HL-60 (cell line): ENCODE results near the gene MATK.
A peak's percentile ranks its signal among the peaks of the same experiment; 100 is the strongest.

Source experiments
- DNase-seq, 2 experiments: peaks; one replicate each; pipeline ENCODE4 v3.0.0-alpha.2; 2010 to 2020; ENCODE audit warnings: low read depth in 1 of 2, low spot score in 1 of 2
- H3K27ac ChIP-seq: fragments of 250-450 bp; sonication (Bioruptor Pico); replicated peaks from 2 replicates; pipeline ENCODE4 v1.5.1; 2020; ENCODE audit warnings: mild to moderate bottlenecking, moderate library complexity
- H3K27me3 ChIP-seq: fragments of 250-450 bp; sonication (Bioruptor Pico); 2 replicates; pipeline ENCODE4 v1.5.1; 2021; ENCODE audit warnings: mild to moderate bottlenecking, moderate library complexity; ENCODE audit not compliant: insufficient read depth, poor library complexity, severe bottlenecking
- H3K4me3 ChIP-seq: replicated peaks from 2 replicates; pipeline ENCODE4 v1.5.1; 2011; ENCODE audit warnings: mild to moderate bottlenecking, control low read depth, low read length; ENCODE audit not compliant: insufficient read depth
- GABPA ChIP-seq: IDR thresholded peaks from 2 replicates; pipeline ENCODE4 v1.6.1; 2012; ENCODE audit warnings: low read depth
- POLR2AphosphoS5 ChIP-seq: IDR thresholded peaks from 2 replicates; pipeline ENCODE4 v1.6.1; 2012; ENCODE audit warnings: low read depth
- SPI1 ChIP-seq: IDR thresholded peaks from 2 replicates; pipeline ENCODE4 v1.6.1; 2012; ENCODE audit warnings: low read depth, mild to moderate bottlenecking, borderline replicate concordance
- TF ChIP-seq, protein P1 (sequence below): IDR thresholded peaks from one replicate; pipeline ENCODE4 v1.5.1; 2011; ENCODE audit warnings: low read length, control low read depth, inconsistent platforms; ENCODE audit not compliant: insufficient read depth
- TF ChIP-seq, protein P2 (sequence below): IDR thresholded peaks from 2 replicates; pipeline ENCODE4 v1.6.1; 2012; ENCODE audit warnings: low read depth; ENCODE audit not compliant: insufficient replicate concordance

Gene MATK

GRCh38 chr19:3785451-3785937 lies 687 bp downstream of the MATK start:
- DNase-seq = peak; percentile 44 to 78

GRCh38 chr19:3784607-3785450 lies 1.4 kb downstream of the MATK start:
- peak; percentile 52; the same call in 1 of the 2 replicates for TF ChIP-seq SPI1
- TF ChIP-seq GABPA = no peak
- Histone ChIP-seq H3K27me3 (no peaks in the 10 kb centered on the region), H3K27ac (peak overlapping the region; percentile 73), H3K4me3 (peak overlapping the region; percentile 49)
- DNase-seq = no peak

More at GRCh38 chr19:3785451-3785937, 687 bp downstream of the MATK start:
- TF ChIP-seq, protein P1, sequence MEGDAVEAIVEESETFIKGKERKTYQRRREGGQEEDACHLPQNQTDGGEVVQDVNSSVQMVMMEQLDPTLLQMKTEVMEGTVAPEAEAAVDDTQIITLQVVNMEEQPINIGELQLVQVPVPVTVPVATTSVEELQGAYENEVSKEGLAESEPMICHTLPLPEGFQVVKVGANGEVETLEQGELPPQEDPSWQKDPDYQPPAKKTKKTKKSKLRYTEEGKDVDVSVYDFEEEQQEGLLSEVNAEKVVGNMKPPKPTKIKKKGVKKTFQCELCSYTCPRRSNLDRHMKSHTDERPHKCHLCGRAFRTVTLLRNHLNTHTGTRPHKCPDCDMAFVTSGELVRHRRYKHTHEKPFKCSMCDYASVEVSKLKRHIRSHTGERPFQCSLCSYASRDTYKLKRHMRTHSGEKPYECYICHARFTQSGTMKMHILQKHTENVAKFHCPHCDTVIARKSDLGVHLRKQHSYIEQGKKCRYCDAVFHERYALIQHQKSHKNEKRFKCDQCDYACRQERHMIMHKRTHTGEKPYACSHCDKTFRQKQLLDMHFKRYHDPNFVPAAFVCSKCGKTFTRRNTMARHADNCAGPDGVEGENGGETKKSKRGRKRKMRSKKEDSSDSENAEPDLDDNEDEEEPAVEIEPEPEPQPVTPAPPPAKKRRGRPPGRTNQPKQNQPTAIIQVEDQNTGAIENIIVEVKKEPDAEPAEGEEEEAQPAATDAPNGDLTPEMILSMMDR = no peak
- TF ChIP-seq POLR2AphosphoS5 = peak; percentile 44; the same call in 1 of the 2 replicates
- H3K27ac ChIP-seq = peak overlapping the region; percentile 73
- H3K4me3 ChIP-seq = peak overlapping the region; percentile 49
- peaks cover under 1% of the 10 kb centered on the region for H3K27me3 ChIP-seq

- Histone ChIP-seq H3K27ac (no peak overlapping the region), H3K27me3 (no peaks in the 10 kb centered on the region), H3K4me3 (no peak overlapping the region)
- TF ChIP-seq POLR2AphosphoS5 = no peak
- TF ChIP-seq, protein P2, sequence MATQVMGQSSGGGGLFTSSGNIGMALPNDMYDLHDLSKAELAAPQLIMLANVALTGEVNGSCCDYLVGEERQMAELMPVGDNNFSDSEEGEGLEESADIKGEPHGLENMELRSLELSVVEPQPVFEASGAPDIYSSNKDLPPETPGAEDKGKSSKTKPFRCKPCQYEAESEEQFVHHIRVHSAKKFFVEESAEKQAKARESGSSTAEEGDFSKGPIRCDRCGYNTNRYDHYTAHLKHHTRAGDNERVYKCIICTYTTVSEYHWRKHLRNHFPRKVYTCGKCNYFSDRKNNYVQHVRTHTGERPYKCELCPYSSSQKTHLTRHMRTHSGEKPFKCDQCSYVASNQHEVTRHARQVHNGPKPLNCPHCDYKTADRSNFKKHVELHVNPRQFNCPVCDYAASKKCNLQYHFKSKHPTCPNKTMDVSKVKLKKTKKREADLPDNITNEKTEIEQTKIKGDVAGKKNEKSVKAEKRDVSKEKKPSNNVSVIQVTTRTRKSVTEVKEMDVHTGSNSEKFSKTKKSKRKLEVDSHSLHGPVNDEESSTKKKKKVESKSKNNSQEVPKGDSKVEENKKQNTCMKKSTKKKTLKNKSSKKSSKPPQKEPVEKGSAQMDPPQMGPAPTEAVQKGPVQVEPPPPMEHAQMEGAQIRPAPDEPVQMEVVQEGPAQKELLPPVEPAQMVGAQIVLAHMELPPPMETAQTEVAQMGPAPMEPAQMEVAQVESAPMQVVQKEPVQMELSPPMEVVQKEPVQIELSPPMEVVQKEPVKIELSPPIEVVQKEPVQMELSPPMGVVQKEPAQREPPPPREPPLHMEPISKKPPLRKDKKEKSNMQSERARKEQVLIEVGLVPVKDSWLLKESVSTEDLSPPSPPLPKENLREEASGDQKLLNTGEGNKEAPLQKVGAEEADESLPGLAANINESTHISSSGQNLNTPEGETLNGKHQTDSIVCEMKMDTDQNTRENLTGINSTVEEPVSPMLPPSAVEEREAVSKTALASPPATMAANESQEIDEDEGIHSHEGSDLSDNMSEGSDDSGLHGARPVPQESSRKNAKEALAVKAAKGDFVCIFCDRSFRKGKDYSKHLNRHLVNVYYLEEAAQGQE = no peak
- TF ChIP-seq, protein P1 = no peak
- no peak for TF ChIP-seq SPI1
- TF ChIP-seq GABPA = no peak
- no peak for DNase-seq
Measured at GRCh38 chr19:3783660-3784584, 2.3 kb downstream of the MATK start.

GRCh38 chr19:3782903-3783302 lies 3.3 kb downstream of the MATK start:
- DNase-seq = no peak
- H3K27ac ChIP-seq = no peak overlapping the region
- TF ChIP-seq GABPA (no peak), SPI1 (no peak), POLR2AphosphoS5 (no peak)
- TF ChIP-seq, protein P1 = no peak
- TF ChIP-seq, protein P2 = no peak
- no peak overlapping the region for H3K4me3 ChIP-seq
- H3K27me3 ChIP-seq = no peaks in the 10 kb centered on the region
